ENCODE measurements around the gene ARMC5.

DNA sequence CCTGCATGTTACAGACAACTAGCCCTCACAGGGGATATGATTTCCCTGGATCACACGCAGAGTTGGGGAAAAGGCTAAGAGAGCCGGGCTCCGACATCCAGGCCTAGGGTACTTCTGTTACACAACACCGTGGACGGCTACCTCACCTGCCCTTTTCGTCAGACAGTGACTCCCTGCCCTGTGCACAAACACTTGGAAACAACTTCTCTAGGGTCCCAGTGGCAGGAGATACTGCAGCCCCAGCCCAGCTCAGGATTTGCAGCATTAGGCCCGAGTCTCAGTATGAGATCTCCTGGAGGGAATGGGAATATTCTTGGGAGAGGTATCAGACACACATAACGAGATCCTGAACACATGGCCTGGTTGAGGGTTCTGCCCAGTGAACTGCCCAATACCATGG, 40.6 kb downstream of the ARMC5 start:
- TF ChIP-seq EZH2 (IDR thresholded peaks at IDR 0.05; ENCODE audit: borderline replicate concordance, control insufficient read depth, low read depth, low read length) (no peak), GABPA (IDR thresholded peaks at IDR 0.05; ENCODE audit: low read depth) (no peak), PAX5 (IDR thresholded peaks at IDR 0.05; ENCODE audit: borderline replicate concordance, low read depth, low read length) (no peak)

Measured in GM12878 (cell line).